HT1080 (cell line): ENCODE data around the gene PTHLH. TPM values are rescaled to one million over a fixed set of nuclear protein-coding genes. Genes with fewer than 3 reads are reported as not detected.

Source experiments
- DNase-seq: peaks from one replicate; pipeline ENCODE4 v3.0.0-alpha.2; 2015; ENCODE audit warnings: low read depth
- total RNA-seq: library from RNA; depleted of rRNA; stranded (reverse); fragments of >200 nt; shearing (Covaris generic); gene quantifications from 2 replicates; pipeline ENCODE4 v1.2.3, GENCODE V29; 2014

Gene PTHLH
- total RNA-seq, 1 experiment from 2014 or later: 0.87 TPM

DNA sequence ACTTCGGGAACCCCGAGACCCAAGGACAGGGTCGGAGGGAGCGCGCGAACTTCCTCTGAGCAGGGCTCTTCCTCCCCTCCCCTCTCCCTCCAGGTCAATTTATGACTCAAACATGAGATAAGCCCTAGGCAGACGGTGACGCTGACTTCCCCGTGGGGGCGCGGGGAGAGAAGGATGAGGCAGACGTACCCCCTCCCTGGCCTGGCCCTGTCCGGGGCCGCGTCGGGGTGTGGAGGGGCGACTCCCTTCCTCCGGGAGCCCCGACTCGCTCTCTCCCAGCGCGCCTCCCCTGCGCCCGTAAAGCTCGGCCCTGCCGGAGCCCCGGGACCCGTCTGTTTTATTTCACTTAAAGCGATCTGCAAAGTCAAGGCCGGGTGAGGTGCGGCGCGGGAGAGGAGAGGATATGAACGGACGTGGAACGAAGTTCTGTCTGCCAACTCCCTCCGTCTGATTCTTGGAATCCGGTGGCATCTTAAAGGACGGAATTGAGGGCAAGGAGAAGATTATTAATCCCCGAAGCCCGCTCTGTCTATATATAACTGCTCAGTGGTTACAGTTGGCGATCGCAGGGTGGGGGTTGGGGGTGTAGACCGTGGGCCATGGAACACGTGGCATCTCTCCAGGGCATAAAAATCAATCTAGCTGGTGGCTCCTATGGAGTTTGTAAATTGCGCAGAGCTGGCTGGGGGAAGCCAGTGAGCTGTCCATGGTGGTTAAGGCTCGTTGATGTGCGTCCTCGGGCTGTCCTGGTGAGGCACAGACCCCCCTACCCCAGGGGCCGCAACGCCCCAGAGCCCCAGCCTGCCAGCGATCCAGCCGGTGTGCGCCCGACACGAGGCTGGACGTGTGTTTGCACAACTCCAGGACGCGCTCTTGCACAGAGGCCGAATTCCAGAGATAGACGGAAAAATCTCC is 2.9 kb upstream of the PTHLH start:
- DNase-seq: no peak

DNA sequence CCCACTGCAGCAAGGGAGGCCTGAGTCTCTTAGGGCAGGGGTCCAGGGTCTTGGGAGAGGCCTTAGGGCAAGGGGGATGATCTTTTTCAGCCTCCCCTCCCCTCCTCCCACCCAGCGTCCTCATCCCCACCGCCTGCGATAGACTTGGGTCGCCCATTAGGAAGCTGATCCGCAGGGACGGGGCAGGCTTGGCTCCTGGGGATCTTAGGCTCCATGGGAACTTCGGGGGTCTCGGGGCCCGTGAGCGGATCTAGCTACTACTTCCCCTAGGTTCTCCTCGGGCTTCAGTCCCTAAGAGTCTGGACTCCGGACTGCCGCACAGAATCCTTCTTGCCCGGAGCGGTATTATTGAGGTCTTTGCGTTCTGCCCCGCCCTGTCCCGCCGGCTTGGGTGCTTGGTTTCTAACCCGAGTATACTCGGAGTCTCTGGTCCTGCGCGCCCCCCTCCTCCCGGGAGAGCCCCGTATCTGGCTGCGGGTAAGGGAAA is 2.2 kb upstream of the PTHLH start:
- DNase-seq: no peak

DNA sequence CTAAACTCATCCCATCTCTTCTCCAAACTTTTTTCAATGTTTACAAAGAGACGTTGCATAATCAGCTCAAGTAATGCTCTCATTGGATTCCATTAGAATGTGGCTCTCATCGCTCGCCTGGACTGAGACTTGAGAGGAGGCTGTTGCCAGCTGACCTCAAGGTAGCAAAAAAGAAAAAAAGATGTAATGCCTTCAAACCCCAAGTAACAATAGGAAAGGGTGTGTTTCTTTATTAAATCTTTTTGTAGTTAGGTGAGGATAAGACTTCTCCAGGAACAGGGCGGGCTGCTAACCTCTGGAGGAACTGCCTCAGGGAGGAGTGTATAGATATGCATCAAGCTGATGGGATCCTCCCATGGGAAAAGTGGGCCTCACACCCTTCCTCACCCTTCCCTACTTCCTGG is 956 bp upstream of the PTHLH start:
- no peak for DNase-seq

DNA sequence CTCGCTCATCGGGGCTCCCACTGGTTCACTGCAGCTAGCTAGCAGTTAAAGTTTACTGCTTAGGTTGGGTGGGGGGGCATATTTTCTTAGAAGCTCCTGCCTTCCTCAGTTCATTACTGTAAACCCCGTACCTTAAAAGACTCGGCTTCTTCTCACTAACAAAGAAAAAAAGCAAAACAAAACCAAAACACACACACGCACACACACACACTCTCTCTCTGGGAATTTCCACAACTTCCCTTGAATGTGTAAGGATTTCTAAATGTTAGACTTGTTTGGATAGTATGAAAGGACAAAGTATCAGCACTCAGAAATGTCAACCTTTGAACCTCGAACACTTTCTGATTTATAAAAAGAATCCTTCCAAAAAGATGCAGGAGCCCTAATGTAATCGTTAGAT is 927 bp downstream of the PTHLH start:
- DNase-seq: no peak

DNA sequence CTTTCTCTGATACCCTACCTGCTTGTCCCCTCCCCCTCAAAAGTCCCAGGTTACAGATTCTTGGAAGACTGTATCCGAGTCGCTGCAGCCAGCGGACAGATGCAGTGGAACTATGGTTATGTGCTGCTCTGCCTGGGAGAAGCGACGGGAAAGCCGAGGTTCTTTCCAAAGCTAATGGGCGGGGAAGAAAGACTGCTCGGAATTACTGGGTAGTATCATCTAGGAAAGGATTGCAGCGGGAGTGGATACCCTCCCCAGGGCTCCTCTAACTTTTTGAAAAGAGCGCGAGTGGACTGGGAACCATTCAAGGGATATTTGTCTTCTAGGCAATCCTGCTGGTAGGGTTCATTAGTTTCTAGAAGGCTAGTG is 1.4 kb downstream of the PTHLH start:
- no peak for DNase-seq

DNA sequence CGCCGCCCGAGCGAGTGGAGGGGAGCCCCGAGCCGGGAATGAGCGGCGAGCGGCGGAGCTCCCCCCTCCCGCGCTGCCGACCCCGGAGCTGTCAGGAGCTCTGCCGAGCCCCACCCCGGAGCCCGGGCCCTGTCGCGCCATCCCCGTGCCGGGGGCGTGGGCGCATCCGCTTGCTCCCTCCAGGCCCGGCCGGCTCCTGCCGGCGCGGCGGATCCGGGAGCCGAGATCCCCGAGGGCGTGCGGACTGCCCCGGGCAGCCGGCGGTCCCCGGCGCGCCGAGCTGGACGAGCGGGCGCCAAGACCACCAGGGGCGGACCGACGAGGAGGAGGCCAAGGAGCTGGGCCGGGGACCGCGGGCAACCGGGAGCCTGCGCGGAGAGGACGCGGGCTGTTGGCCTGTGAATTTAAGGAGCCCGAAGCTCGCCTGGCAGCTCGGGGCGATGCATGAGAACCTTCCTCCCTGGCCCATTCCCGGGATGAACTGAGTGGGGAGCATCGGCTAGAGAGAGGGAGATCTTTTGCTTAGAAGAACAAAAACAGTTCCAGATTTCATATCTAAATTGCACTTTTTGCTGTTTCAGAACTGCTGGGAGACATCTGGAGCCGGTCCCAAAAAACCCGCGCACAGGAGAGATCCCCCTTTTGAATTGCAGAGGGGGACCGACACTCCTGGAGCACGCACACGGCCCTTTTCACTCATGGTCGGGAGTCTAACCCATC is 2.0 kb downstream of the PTHLH start:
- no peak for DNase-seq

DNA sequence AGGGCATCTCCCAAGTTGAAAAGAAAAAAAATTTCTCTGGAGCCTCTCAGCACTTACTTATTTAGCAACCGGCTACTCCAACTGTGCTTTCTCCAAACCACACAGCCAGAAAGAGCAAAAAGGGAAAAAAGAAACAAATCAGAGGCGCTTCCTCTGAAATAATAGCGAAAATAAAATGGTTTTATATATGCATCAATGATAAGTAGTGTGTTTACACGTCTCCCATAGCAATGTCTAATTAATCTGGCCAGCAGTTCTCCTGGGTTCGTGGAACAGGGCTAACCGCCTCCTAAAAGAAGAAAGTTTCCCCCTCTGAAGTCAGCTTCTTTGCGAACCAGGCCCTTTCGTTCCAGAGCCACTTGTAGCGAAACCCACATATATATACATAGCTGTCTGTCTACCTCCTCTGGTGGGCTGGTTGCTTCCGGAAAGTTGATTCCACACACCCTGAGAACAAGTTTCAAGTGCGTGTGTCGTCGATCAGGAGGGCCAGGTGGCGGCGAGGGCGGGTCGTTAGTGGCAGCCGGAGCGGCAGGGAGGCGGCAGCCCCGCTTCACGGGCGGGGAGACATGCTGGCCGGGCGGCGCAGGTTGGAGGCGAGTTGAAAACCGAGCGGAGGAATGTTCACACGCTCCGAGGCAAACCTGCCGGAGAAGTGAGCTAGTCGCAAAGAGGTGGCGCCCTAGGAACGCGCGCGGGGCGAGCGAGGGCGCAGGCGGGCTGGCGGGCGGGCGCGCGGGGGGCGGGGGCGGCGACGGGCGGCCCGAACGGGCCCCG is 2.7 kb downstream of the PTHLH start:
- no peak for DNase-seq

DNA sequence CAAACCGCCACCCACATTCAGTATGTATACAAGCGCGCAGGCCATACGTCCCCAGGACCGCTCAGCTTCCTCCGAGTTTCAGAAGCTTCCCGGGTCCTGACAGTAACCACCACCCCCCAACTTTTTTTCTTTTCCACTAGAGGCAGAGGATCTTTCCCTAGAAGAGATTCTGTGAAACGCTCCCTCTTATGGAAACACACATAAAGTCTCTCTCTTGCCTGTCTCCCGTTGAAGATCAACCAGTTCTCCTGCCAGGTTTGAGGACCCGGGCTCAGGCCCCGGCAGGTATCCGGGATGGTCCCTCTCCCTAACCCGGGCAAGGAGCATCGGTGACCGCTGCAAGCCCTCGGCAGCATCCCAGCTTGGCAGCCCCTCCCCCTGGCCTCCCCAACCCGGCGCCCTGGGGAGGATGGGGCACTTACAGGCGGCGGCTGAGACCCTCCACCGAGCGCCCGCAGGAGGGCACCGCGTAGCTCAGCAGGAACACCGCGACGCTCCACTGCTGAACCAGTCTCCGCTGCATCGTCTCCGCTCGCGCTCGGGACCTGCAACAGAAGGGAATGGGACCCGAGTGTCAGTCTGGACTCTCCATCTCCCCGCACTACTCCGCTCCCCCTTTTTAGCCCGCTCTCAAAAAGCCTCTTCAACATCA is 3.4 kb downstream of the PTHLH start:
- DNase-seq: no peak

DNA sequence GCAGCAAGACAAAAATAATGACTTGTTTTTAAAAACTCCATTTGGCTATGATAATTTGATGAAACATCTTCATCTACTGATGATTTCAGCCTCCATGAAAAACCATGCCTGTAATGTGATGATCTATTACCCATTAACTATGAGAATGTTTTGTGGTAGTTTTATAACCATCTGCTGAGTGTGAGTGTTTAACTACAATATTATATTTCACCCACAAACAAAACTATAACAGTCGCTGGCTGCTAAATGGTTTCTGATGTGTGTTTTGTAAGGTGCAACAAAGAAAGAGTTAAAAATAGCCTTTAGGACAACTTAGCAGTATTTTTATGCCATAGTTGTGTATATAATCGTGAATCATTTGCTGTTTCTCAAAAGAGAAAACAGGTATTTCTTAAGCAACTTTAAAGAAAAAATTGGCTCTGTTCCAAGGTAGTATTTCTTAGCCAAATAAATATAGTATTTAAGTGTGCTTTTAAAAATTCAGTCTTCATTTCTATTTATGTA is 4.9 kb downstream of the PTHLH start:
- DNase-seq: no peak

DNA sequence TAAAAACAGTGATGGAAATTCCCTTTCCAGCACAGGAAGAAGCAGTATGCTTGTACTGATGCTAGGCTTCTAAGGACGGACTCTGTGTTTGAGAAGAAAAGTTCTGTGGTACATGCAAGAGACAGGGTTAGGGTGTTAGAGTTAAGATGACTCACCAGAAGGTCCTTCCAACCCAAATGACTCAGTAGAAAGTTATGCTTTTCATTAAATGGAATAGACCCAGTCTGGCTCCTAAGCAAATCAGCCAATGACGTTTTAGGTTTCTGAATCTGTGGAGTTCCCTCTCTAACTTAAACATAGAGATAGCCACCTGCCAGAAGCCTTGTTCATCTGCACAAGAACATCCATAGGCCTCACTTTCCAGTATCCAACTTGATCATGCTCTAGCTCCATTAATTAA is 5.7 kb downstream of the PTHLH start:
- DNase-seq: peak; percentile 99

DNA sequence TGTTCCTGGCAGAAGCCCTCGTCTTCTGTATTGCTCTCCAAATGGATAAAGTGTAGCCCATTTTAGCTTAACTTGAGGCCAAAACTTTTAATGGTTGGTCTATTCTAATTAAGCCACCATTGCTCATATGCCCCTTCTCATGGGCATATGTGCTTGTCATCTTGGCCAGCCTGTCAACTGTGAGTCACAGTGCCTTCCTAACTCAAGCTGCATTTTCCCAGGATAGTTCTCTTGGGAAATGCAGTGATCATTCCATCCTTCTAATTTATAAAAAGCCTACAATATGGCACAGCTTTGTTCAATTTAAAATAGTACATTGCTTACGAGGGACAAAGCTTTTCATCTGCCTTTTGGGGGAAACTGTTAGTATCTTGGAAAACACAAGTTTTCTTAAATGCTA is 6.6 kb downstream of the PTHLH start:
- DNase-seq: peak; percentile 76

DNA sequence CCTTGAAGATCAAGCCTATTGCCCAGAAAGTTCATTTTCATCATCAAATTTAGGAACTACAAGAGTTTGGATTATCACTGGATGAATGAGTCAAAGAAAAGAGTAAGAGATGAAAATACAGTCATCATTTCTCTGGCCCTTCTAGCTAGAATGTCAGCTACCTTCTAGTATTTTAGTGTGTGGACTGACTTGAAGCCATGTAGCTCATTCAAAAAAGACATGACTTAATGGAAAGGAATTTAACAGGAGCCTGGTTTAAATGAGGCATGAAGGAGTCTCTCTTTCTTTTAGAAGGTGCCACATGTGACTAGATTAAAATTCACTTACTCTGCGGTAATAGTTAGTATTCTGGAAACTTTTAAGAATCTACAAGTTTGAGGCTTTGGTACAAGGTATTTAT is 7.1 kb downstream of the PTHLH start:
- DNase-seq: peak; percentile 62

DNA sequence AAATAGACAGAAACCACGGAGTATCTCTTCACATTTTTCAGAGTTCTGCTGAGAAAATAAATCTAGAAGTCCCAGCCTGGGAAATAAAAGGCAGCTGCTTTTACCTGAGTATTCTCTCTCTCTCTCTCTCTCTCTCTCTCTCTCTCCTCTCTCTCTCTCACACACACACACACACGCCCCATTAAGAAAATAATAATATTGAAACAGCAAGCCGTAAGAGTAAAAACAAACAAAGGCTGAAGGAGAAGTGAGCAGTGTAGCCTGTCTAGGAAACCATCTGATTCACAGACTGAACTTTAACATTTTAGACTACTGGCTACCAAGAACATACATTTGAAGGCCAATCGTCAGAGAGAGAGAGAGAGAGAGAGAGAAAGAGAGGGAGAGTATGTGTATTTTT is 8.4 kb downstream of the PTHLH start:
- DNase-seq: no peak

DNA sequence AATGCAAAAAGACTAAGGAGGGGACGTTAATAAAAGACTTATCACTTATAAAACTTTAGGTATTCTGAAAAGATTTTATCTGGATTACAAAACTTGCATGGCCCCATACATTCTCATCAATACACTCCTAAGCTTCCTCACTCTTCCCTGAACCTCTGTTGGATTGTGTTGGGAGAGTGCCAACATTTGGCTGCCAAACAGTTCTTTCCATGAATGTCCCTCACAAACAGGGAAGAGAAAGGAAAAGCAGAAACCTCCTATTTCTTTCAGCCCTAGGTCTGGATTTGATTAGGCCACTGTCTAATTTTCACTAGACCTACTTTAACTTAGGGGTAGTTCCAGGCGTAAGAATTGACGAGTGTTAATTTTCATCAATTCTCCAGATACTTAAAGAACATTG is 11.7 kb downstream of the PTHLH start:
- DNase-seq: no peak

DNA sequence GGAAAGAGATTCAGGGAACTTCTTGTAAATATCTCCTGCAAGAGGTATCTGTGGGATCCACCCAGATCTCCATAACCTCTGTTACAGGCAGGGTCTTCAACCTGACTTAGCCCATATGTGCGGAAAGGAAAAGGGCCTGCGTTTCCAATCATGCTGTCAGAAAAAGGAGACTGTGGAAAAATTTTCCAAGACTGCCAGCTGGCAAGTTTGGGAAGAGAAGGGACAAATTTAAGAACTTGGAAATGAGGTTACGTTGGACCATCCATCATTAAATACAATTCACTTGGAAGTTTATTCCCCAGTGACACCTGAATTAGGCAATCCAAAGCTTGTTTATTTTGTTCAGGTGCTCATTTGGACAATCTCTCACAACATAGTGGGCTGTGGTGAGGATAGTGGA is 13.9 kb downstream of the PTHLH start:
- no peak for DNase-seq

DNA sequence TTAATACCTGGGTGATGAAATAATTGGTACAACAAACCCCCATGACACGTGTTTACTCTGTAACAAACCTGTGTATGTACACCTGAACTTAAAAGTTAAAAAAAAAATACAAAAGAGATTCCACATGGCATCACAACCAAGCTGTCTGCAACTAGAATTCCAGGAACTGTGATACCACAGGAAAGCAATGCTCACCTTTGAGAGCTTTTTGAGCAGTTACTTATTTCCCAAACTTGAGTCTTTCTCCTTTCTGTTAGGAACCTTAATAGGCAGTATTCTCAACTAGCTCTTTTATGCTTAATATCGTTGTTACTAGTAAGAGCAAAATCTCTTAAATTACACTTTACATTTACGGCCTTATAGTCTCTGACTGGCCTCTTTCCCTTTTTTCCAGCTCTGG is 15.2 kb downstream of the PTHLH start:
- DNase-seq: no peak

DNA sequence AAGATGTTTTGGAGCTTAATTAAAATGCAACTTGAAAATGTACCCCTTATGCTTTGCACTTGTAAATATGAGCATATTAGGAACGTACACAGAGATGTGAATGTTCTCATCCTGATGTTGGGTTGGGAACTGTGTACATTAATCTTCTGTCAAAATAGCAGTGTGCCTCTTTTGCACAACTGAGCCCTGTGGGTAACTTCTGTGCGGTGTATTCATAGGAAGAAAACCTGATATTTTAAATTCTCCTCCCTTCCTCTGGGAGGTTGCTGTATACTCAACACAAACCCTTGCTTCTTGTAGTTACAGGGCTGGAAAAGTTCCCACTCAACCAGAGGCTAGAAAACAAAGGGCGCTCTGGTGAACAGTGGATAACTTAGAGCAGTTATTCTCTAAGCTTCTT is 18.7 kb downstream of the PTHLH start:
- no peak for DNase-seq

DNA sequence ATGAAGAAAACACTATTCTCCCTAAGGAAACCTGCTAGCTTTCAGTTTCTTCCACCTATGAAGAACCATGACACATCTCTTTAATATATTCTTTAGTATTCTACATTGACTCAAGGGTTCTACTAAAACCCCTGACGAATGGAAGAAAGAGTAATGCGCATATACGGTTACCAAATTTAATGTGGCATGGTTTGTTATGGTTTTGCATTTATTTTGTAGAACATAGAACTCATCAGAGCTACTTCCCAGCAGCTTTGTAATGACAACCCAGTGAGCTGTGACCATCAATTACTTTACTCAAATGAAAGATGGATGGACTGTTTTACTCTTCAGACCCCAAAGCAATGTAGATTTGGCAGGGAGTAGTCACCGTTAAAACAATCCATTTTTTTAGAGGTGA is 19.2 kb downstream of the PTHLH start:
- no peak for DNase-seq

DNA sequence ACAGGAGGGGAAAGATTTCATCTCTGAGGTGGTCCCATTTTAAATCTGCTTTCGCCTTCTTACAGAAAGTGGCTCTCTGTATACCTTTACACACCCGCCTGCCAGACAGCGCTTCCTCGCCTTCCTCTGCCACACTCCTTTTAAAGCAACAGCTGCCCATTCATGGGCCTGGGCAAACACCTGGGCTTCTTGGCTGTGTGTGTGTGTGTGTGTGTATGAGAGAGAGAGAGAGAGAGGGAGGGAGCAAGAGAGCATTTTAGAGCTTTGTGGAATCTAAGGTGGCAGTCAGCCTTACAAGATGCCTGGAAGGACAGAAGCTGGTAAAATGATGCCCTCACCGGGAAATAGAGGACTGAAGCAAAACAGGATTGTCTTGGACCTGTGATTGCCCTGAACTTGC is 20.0 kb downstream of the PTHLH start:
- DNase-seq: no peak

DNA sequence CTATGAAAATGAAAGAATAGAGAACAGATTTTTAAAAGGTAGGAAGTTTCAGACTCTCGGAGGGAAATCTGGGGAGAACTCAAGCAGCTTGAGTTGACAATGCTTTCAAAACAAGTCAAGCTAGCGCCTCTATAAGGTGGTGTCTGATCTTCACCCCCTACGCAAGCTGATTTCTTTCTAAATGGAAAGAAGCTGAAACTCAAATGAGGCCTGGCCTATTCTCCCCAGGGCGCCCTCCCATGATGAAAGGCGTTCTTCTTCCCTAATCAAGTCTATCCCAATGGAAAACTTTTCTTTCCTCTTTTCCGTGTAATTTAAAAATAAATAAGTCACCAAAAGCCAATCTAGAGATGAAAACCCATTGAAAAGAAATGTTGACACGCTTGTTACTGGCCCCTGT is 20.6 kb downstream of the PTHLH start:
- no peak for DNase-seq

DNA sequence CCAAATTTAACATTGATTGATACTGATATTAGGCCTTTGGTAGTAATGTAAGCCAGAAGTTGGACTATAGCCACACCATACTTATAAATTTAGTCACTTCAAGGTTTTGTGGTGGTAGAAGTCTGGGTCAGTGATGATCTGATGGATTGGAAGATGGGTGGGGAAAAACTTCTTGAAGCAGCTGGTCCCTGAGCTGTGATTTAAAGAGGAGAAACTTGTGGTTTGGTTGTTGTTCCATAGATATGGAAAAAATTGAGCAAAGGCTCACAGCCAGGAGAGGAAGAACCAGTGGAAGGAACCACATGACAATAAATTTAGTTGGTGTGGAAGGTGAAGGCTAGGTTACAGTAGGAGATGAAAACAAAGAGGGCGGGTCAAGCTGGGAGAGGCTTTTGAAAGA is 26.1 kb downstream of the PTHLH start:
- peak; percentile 9 for DNase-seq
